Peyer's patch (tissue), 4 donors: ENCODE measurements around the gene KCNMA1.

Experiments
- POLR2A ChIP-seq, 2 donors: fragments of 450-650 bp; IDR thresholded peaks; one replicate each; pipeline ENCODE4 v1.5.1; 2017; ENCODE audit warnings: antibody characterized with exemption in 2 of 2, mild to moderate bottlenecking in 2 of 2, moderate library complexity in 2 of 2
- TF ChIP-seq, protein P1 (sequence below), 6 experiments: fragments of 450-650 bp in 4 of 6; fragments of 200-600 bp in 2 of 6; sonication (generic) in 1 of 6; IDR thresholded peaks; one replicate each; pipeline ENCODE4 v1.5.1; 2017 to 2019; ENCODE audit warnings: antibody characterized with exemption in 6 of 6, mild to moderate bottlenecking in 3 of 6, moderate library complexity in 1 of 6

DNA sequence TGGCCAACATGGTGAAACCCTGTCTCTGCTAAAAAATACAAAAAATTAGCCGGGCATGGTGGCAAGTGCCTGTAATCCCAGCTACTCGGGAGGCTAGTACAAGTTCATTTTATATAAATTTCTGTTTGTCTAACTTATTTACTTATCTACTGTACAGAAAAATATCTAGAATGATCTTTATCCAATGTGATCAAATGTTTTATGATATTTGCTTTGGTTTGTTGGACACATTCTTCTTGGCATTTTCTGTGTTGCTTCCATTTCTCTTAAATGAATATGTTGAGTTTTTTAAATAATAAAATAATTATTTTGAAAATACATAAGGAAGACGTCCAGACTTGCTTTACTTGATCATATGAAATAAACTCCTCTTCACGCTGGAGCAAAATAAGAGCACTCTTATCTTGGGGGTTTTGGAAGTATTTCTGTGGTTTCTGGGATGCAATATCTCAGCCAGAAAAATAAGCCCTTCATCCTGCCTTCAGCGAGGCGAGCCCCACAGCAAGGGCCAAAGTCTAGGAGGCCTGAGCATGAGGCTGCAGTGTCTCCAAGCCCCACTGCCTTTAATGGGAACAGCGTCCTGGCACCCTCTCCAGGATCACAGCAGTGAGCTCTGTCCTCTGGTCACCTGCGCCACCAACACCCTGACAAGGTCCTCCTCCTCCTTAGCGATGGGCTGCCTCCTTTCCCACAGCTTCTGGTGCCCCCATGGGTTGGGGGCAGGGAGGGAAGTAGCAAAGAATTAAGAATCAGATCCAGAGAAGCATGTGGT is 480.2 kb downstream of the KCNMA1 start:
- TF ChIP-seq, protein P1, sequence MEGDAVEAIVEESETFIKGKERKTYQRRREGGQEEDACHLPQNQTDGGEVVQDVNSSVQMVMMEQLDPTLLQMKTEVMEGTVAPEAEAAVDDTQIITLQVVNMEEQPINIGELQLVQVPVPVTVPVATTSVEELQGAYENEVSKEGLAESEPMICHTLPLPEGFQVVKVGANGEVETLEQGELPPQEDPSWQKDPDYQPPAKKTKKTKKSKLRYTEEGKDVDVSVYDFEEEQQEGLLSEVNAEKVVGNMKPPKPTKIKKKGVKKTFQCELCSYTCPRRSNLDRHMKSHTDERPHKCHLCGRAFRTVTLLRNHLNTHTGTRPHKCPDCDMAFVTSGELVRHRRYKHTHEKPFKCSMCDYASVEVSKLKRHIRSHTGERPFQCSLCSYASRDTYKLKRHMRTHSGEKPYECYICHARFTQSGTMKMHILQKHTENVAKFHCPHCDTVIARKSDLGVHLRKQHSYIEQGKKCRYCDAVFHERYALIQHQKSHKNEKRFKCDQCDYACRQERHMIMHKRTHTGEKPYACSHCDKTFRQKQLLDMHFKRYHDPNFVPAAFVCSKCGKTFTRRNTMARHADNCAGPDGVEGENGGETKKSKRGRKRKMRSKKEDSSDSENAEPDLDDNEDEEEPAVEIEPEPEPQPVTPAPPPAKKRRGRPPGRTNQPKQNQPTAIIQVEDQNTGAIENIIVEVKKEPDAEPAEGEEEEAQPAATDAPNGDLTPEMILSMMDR (IDR thresholded peaks at IDR 0.05), result no peak
- no peak for TF ChIP-seq POLR2A (IDR thresholded peaks at IDR 0.05)
